ENCODE data around the gene ZNF420. TPM values are rescaled to one million over a fixed set of nuclear protein-coding genes. Genes with fewer than 3 reads are reported as not detected.

The ZNF420 gene
- total and polyA plus RNA-seq, 2 donors from 2014 or later, result 5.9 to 11.9 TPM

GRCh38 chr19:37172368-37173366 is 94.4 kb downstream of the ZNF420 start, which contains the start of gene ZNF585A:
TSS of gene ZNF585A (minus strand) at chr19:37172695. CDS start at chr19:37169910, 2,785 bp downstream.
- Histone ChIP-seq H3K4me3 (ENCODE audit: low read length in 3 of 3) (peak within 1 kb of the TSS; percentile 83 to 100 (median 97)), H3K27ac (ENCODE audit: low read depth in 2 of 2, low read length in 2 of 2) (peak within 1 kb of the TSS in 1 of 2 donors; percentile 38), H3K4me1 (ENCODE audit: control insufficient read depth in 2 of 3, insufficient read depth in 2 of 3, low read depth in 1 of 3, low read length in 3 of 3) (no peaks in the 10 kb centered on the region), H3K9ac (ENCODE audit: low read length in 3 of 3) (peak within 1 kb of the TSS; percentile 81 to 100 (median 90)), H3K27me3 (ENCODE audit: control insufficient read depth, insufficient read depth, low read length) (no peaks in the 10 kb centered on the region), H3K9me3 (ENCODE audit: control insufficient read depth in 2 of 3, insufficient read depth in 1 of 3, low read length in 3 of 3) (no peaks in the 10 kb centered on the region), H3K36me3 (ENCODE audit: control insufficient read depth in 2 of 3, insufficient read depth in 3 of 3, low read length in 3 of 3) (peaks cover 3 to 7% (median 4%) of the 10 kb centered on the region in 3 donors)
- intact Hi-C loops (cut with DNase I), result no loop called here
- DNase-seq (peak; percentile 95 to 99 (median 97)), FAIRE-seq (peak; percentile 99)
- peak; percentile 16 for TF ChIP-seq CTCF (IDR thresholded peaks at IDR 0.05; ENCODE audit: borderline replicate concordance, extremely low read depth, insufficient read depth)

Other genes with a start within 250 kb of the ZNF420 start
- 9.5 TPM for gene ZNF790, start 240.0 kb upstream of the ZNF420 start, total RNA-seq
- gene ZNF790, start 240.0 kb upstream of the ZNF420 start, polyA plus RNA-seq (ENCODE audit: insufficient read depth, low read depth, low replicate concordance), result 4.6 TPM
- 8.5 TPM for gene ZNF345, start 227.6 kb upstream of the ZNF420 start, total RNA-seq
- 2.0 TPM for gene ZNF345, start 227.6 kb upstream of the ZNF420 start, polyA plus RNA-seq (ENCODE audit: insufficient read depth, low read depth, low replicate concordance)
- 4.4 TPM for gene ZNF829, start 162.1 kb upstream of the ZNF420 start, total RNA-seq
- 1.2 TPM for gene ZNF829, start 162.1 kb upstream of the ZNF420 start, polyA plus RNA-seq (ENCODE audit: insufficient read depth, low read depth, low replicate concordance)
- gene ZNF568, start 162.1 kb upstream of the ZNF420 start, total RNA-seq, result 13.1 TPM
- gene ZNF568, start 162.1 kb upstream of the ZNF420 start, polyA plus RNA-seq (ENCODE audit: insufficient read depth, low read depth, low replicate concordance), result 6.5 TPM
- 10.2 TPM for gene ZNF585A, start 94.3 kb downstream of the ZNF420 start, total RNA-seq
- 25.8 TPM for gene ZNF585A, start 94.3 kb downstream of the ZNF420 start, polyA plus RNA-seq (ENCODE audit: insufficient read depth, low read depth, low replicate concordance)
- 23.7 TPM for gene ZNF585B, start 132.1 kb downstream of the ZNF420 start, total RNA-seq
- 4.6 TPM for gene ZNF585B, start 132.1 kb downstream of the ZNF420 start, polyA plus RNA-seq (ENCODE audit: insufficient read depth, low read depth, low replicate concordance)
- 11.5 TPM for gene ZNF383, start 139.8 kb downstream of the ZNF420 start, total RNA-seq
- gene ZNF383, start 139.8 kb downstream of the ZNF420 start, polyA plus RNA-seq (ENCODE audit: insufficient read depth, low read depth, low replicate concordance), result 4.3 TPM

Measured in kidney (tissue), 14 donors.